GM19240 (cell line): ENCODE measurements around the gene PNPLA7.
"Not testable (repeated sequence)": the region's sequence is repeated elsewhere in the genome, so short reads cannot be mapped to it uniquely, and the experiment has no call there.

Experiments used
- DNase-seq: peaks from one replicate; pipeline ENCODE4 v3.0.0; 2011; ENCODE audit warnings: low spot score; ENCODE audit not compliant: insufficient read length

The PNPLA7 gene

GRCh38 chr9:137452006-137452760 is 98.0 kb downstream of the PNPLA7 start:
- no peak for DNase-seq

GRCh38 chr9:137451264-137452005 is 98.8 kb downstream of the PNPLA7 start:
- not testable (repeated sequence) for DNase-seq

- DNase-seq, result not testable (repeated sequence)
Measured at GRCh38 chr9:137450539-137451222, 99.5 kb downstream of the PNPLA7 start.

GRCh38 chr9:137449931-137450538 is 100.2 kb downstream of the PNPLA7 start:
- DNase-seq, result no peak

GRCh38 chr9:137449081-137449844 is 100.9 kb downstream of the PNPLA7 start:
- no peak for DNase-seq

DNA sequence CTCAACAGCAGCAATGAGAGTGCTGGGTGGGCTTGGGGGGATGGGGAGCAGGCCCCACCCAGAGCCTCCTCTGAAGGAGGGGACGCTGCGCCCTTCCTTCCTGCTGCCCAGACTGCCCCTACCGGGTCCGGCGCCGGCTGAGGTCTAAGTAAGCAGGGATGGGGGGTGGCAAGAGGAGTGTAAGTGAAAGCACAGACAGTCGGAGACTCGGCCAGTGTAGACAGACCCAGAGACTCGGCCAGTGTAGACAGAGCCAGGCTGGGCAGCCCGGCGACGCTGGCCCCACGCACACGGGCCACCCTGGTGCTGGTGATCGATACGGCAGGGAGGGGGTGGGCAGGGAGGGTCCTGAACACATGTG is 101.6 kb downstream of the PNPLA7 start:
- DNase-seq, result no peak

- no peak for DNase-seq
Measured at GRCh38 chr9:137447722-137448601, 102.2 kb downstream of the PNPLA7 start.

DNA sequence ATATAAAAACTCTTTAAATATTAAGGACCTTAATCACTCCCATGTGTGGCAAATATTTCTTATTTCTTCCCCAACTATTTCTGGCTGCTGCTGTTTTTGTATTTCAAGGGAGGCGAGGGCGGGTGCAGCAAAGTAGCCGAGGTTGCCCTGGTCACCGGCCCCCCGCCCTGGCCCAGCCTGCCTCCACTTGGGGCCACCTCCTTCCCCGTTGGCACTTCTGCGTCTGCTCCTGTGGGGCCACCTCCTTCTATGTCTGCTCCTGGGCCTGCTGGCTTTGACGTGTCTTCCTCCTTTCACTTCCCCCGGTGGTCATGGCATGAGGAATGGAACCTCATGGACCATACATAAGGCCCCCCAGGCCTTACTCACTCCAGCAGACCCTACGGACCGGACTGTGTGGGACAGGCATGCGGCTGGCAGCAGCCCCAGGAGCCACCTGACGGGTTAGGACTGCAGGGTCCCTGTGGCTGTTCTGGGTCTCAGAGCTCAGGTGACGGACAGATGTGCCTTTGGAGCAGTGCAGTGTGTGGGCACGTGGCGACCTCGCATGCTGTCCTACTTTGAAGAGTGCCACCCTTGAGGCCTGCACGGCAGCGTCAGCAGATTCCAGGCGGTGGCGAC is 103.2 kb downstream of the PNPLA7 start:
- no peak for DNase-seq

DNA sequence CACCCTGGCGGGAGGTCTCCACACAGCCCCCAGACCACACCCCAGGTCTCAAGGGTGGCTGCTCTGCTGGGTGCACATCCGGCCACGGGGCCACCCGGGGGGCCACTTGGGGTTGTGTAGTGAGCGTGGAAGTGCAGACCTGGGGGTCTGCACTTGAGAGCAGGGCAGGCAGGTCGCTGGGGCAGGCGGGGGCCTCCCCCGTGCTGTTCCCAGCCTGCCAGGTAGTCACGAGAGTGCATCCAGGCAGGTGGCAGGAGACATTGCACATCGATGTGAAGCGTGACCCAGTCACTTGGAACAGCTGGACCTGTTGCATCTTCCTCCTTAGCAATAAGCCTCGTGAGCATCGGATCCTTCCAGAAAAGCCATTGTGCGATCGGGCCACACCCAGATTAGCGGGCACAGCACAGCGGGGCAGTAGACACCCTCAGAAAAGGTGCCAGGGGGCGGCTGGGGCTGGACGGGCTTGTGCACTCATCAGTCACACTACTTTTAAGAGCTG is 104.2 kb downstream of the PNPLA7 start:
- DNase-seq, result no peak

DNA sequence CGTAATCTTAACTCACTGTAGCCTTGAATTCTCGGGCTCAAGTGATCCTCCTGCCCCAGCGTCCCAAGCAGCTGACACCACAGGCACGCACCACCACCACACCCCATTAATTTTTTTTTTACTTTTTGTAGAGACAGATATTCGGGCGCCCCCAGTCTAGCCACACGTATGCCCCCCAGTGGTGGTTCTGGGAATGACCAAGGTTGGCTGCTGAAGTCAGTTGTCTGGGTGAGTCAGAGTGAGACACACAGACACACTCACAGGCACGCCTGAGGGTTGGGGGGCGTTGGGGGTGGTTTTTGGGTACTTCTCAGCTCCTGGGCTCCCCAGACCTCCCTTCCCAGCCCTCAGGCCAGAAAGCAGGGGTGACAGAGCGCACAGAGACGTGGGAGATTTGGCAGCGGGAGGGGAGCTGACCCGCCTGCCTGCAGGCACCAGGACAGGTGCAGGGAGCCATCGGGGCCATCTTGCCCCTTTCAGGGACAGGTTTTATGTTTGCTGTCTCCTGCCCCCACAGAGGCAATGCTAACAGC is 104.9 kb downstream of the PNPLA7 start:
- peak; percentile 83 for DNase-seq

DNA sequence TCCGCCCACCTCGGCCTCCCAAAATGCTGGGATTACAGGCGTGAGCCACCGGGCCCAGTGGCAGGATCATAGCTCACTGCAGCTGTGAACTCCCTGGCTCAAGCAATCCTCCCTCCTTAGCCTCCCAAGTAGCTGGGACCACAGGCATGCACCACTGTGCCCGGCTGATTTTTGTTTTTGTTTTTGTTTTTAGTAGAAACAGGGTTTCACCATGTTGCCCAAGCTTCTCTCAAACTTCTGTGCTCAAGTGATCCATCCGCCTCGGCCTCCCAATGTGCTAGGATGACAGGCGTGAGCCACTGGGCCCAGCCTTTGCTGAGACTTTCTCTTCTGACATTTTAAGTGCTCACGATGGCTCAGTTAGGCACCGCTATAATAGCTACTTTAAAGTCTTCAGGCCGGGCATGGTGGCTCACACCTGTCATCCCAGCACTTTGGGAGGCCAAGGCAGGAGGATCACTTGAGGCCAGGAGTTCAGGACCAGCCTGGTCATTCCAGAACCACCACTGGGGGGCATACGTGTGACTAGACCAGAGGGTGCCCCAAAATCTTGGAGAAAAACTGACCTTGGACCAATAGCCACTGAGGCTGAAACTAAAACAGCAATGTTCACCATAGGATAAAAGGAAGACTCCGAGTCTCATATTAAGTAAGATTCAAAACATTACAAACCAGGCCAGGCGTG is 106.0 kb downstream of the PNPLA7 start:
- DNase-seq, result no peak

GRCh38 chr9:137441935-137442321 is 108.3 kb downstream of the PNPLA7 start:
- no peak for DNase-seq

GRCh38 chr9:137441289-137441934 is 108.8 kb downstream of the PNPLA7 start, which contains the start of gene ENTPD8:
TSS of gene ENTPD8 (minus strand) at chr9:137441357. CDS start at chr9:137438285, 3,072 bp downstream.
- DNase-seq, result no peak

GRCh38 chr9:137439158-137439714 is 111.0 kb downstream of the PNPLA7 start:
- DNase-seq, result no peak

GRCh38 chr9:137438591-137439157 is 111.5 kb downstream of the PNPLA7 start:
- no peak for DNase-seq

GRCh38 chr9:137437691-137438590 is 112.3 kb downstream of the PNPLA7 start:
- no peak for DNase-seq
